NB4 (cell line): Measurements from ENCODE around the gene KCNQ2.

Experiments
- CTCF ChIP-seq: IDR thresholded peaks from one replicate; pipeline ENCODE4 v1.5.1; 2012; ENCODE audit warnings: low read depth, low read length
- POLR2A ChIP-seq: IDR thresholded peaks from 2 replicates; pipeline ENCODE4 v1.6.1; 2011; ENCODE audit warnings: mild to moderate bottlenecking; ENCODE audit not compliant: insufficient read length; ENCODE audit errors: extremely low read depth

GRCh38 chr20:63365601-63366389 is 106.7 kb downstream of the KCNQ2 start:
- TF ChIP-seq CTCF (no peak), POLR2A (no peak)
